Cerebellar cortex (tissue), 1 donor: Measurements from ENCODE around the gene FRMPD1.
"Not testable (repeated sequence)": the region's sequence is repeated elsewhere in the genome, so short reads cannot be mapped to it uniquely, and the experiment has no call there.

Source experiments
- DNase-seq: peaks from one replicate; pipeline ENCODE4 v3.0.0-alpha.2; 2015; ENCODE audit warnings: low spot score

Gene FRMPD1, protein sequence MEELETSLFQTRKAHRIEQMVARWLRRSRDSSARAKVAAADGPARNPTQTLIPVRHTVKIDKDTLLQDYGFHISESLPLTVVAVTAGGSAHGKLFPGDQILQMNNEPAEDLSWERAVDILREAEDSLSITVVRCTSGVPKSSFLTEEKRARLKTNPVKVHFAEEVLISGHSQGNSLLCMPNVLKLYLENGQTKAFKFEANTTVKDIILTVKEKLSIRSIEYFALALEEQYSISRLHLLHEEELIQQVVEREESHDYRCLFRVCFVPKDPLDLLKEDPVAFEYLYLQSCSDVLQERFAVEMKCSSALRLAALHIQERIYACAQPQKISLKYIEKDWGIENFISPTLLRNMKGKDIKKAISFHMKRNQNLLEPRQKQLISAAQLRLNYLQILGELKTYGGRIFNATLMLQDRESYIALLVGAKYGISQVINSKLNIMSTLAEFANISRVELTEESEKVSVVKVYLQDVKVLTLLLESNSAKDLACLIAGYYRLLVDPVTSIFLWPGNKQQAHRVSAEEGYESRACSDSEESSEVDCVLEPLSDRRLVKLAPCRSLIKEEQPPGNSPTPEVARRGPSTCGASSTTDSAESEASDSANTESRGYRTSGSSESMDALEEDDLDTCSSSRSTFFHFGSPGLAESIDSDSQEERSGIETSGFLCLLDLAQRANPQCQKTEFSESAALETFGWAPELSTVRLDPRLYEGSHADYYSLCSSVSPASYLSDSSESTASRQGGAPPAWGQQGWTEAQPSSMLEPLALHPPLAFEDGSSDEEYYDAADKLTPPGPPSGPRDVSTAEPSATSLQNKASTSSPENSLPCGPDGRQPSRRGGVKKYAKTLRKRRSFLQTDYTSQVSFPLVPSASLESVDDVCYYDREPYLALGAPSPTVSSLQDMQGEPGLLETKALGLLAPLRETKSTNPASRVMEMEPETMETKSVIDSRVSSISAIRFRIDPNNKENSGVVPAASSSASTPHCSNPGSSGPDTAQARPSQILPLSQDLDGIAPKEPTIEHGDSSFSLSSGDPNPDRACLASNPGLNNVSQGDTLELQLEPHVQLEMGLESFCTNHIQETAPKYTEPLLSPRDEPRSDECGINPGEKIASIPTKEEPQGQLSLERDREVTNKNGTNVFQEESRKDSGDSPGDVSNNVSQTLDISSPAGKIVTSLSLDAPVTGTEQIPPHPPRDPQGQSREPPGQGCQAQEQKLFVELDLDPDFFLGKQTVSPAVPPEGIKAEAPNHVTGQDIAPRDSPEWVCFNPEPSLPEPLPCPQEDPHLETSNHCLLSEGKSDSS (N-terminal part only)

DNA sequence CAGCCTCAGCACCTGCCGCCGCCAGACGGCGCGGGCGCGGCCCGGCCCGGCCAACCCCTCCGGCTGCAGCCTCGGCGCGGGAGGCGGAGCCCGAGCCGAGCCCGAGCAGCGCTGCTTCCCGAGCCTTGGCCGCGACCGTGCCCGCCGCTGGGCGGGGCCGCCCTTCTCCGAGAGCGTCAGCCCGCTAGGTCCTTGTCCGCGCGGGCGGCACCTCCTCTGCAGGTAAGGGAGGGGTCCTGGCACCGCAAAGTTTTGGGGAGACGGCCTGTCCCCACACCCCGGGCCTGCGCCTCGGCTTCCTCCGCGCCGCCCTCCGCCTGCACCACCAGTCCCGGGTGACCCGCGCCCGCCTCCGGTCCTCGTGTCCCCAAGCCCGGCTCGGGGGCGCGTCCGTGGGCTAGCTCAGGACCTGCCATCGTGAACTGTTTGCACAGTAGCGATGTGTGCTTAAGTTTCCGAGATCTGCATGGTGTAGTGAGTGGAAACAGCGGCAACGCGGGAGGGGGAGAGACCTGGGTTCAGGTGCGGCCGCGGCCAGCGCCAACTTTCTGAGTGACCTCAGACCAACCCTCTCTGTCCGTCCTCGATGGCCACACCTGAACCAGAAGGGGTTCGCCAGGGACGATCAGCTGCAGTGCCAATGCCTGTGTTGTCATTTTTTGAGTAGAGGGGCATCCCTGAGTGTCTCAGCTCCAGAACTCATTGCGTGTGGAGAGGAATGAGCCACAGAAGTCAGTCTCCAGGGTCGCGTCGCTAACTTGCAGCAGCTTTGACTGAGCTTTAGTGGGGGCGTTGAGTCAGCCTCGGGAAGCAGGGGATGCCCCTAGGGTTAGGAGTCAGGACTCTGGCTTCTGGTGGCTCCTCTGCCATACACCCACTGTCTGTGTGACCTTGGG, at the start of gene FRMPD1:
FRMPD1 (plus strand) TSS at position 82 of the 896 bp plus-strand sequence. CDS start 41,688 bp downstream, outside the sequence.
- peak; percentile 1 for DNase-seq

DNA sequence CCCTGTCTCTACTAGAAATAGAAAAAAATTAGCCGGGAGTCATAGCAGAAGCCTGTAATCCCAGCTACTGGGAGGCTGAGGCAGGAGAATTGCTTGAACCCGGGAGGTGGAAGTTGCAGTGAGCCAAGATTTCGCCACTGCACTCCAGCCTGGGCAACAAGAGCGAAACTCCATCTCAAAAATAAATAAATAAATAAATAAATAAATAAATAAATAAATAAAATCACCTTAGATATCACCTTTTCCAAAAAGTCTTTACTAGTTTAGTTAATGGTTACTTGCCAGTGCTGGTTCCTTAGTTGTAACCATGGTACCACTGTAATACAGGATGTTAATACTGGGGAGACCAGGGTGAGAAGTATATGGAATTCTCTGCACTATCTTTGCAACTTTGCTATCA, 48.7 kb upstream of the FRMPD1 start:
- DNase-seq = not testable (repeated sequence)

DNA sequence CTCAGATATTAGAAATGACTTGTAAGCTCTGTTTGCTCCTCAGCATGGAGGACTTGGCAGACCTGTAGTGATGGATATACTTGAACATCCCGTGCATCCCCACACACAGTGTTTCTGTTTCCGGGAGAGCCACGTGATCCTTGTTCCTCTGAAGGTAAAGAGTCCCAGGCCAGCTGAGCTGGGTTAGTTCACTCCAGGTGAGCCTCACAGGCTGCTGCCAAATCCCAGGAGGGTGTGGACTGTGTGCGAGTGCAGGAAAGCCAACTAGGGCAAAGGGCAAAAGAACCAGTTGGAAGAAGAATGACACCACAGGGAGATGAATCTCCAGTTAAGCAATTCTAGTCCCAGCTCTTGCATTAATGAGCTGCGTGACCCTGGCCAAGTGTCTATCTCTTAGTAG, 47.9 kb upstream of the FRMPD1 start:
- DNase-seq = no peak

DNA sequence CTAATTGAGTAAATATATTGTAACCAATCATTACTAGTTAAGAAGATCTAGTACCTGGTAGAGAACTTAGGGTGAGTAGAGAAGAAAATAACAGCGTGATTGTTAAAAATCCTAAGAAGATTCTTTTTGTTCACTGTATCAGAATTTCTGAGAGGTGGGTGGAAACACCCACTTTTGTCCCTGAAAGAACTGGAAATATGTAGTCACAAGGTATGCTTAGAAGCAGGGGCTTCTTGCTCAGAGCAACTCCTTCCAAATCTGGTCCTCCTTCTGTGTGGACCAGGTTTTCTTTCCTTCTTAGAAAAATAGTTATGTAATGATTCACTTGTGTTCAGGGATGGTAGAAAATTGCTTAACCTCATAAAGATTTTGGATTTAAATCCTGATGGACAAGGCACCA, 46.5 kb upstream of the FRMPD1 start:
- DNase-seq = no peak

DNA sequence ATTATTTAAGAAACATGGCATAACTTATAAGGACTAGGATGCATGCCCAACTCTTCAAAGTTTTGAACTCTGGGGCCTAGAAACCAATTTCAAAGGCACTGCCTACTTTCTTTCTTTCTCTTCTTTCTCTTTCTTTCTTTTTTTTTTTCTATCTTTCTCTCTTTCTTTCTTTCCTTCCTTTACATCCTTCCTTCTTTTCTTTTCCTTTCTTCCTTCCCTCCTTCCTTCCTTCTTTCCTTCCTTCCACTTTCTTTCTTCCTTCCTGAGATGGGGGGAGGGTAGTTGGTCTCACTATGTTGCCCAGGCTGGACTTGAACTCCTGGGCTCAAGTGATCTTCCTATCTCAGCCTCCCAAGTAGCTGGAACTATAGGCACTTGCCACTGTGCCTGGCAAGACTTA, 42.5 kb upstream of the FRMPD1 start:
- DNase-seq = no peak

DNA sequence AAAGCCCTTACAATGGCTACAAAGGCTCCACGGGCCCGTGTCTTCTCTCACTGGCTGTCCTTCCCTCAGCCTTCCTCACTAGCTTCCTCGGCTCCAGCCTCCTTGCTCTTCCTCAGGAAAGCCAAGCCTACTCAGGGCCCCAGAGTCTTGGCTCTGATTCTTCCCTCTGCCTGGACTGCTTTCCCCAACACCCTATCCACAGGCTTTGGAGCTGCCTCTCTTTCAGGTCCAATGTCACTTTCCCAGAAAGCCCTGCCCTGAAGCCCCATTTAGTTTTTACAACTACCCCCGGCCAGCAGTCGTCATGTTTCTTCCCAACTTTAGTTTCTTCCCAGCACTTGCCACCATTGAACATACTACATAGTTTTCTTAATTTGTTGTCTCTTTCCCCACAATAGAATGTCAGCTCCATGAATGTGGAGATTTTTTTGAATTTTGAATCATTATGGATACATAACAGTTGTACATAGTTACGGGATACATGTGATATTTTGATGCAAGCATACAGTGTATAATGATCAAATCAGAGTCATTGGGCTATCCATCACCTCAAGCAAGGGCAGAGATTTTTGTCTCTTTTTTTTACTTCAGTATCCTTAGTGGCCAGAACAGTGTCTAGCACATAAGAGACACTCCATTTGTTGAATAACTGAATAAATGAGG, 40.9 kb upstream of the FRMPD1 start:
- no peak for DNase-seq

DNA sequence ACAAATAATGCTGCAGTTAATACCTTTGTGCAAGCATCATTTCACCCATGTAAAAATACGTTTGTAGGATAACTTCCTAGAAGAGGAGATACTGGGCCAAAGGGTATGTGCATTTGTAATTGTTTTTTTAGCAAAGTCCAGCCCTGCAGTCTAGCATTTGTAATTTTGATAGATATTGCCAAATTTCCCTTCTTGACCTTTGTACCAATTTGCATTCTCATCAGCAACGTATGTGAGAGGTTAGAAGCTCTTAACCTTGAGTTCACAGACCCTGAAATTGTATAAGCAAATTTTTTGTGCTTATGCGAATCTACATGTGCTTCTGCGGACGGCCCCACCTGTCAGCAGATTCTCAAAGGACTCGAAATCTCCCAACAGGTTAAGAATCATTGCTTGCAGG, 39.7 kb upstream of the FRMPD1 start:
- DNase-seq = no peak

DNA sequence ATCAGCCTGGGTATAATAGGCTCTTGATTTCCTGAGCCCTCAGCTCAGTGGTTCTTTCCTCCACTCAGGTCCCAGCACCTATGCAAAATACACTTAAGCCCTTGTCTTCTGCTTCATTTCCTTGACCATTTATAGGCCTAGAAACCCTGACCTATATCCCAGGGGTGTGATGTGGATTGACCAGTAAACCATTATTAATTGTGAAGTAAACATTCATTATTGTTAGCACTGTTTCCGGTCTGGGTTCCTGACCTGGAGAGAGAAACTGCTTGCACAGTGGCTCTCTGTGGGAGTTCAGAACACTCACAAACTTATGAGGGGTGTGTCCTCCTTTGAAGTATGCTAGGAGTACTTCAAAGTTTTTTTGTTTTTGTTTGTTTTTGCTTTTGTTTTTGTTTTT, 38.8 kb upstream of the FRMPD1 start:
- DNase-seq = no peak

DNA sequence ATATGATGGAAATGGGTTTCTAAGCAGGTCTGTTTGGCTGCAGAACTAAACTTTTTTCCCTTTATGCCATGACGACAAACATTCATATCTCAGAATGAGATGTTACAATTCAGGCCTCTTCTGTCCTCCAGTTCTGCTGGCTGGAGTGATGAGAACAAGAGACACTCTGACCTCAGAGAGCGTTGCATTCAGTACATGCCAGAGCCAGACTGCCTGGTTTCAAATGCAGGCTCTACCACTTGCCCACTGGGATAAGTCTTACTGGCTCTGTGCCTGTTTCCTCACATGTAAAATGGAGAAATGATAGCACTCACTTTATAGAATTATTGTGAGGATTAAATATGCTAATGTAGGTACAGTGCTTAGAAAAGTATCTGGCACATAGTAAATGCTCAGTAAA, 33.6 kb upstream of the FRMPD1 start:
- DNase-seq = no peak

DNA sequence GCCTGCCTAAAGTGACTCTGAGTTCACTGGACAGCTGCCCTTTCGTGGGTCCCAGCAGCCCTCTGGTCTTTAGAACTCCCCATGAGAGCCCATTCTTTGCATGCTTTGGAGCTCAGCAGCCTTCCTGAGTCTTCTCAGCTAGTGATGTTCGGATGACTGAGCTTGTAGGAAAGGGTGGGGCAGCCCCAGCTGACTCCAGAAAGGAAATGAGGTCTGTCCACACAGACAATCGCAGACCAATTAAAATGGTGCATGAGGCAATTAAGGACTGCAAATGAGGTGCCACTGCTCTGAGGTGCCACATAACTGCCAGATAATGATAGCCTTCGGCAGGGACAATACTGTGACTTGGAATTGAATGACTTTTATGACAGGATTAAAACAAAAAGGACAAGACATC, 32.9 kb upstream of the FRMPD1 start:
- DNase-seq = no peak

DNA sequence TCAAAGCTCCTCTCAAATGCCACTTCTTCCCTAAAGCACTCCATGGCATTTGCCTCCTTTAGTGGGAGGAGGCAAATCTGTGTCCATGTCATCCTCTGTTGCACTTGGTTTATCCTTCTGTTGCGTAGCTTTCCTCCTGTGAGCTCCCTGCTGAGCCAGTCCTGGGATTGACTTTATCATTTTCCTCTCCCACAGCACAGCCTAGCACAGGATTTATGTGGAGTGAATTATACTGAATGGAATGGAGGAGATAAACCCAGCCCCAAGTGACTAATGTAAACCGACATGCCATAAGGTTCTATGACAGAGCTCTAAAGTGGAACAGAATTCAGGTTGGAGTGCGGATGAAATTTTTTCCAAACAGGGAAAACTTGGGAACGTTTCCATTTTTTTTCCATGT, 31.9 kb upstream of the FRMPD1 start:
- DNase-seq = no peak

DNA sequence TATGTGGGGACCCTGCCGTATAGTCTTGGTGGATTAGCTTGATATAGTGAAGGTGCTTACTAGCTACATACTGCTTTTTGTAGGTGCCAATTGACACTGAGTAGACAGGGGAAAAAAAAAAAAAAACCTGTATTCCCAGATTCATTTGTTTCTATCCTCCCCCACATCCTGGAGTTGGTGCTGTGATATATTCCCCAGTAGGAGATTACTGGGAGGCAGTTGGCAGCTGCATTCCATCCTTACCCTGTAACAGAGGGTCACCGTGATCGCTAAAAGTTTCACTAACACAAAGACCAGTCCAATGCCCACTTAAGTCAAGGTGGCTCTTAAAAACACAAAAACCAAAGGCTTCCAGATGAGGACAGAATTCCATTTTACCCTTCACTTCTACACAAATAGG, 30.9 kb upstream of the FRMPD1 start:
- no peak for DNase-seq

DNA sequence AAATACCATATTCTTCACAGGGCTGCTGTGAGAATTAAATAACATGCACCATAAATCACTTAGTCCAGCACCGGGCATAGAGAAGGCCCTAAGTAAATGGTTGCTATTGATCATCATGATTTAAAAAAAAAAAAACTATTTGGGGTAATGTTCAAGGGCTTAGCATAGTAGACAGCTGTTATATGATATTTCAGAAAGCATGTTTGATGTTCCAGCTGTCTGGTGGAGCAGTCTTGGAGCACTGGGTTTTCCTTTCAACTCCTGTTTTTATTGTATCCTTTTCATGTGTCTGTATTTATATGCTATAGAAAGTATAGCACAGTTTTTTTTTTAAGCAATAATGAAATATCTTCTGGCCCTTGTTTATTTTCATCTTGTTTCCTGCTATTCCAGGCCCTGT, 30.4 kb upstream of the FRMPD1 start:
- no peak for DNase-seq

DNA sequence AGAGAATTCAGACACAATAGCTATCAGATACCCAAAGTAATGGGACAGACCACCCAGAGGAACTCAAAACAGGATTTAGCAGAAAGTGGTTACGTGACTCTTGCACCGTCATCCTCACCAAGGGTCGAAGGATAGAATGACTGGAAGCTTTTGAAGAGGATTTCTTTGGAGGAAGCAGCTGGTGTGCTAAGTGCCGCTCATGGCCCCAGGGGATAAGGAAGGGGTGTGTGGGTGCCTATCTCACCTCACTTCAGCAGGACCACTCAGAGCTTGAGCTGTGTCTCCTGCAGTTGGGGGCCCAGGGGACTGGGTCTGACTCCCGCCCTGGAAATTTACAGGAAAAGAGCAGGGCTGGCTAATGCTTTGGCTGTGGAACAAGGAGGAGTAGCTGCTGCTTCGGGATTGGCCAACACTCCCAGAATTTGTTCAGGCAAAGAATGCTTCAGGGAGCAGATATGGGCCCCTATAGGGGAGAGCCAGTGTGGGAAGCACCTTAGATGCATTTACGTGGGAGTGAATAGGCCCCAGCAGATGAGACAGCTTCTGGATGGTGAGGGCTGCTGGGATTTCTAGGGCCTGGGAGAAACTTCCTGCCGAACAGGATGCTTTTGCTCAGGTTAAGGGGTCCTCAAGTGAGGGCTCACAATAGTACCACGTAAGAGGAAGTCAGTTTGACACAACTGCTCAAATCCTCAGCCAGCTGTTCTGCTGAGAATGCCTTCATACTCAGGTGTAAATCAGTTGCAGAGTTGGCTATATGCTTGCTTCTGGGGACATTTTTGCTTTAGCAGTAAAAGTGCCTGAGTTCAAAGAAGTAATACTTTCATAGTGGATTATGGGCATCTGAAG, 29.3 kb upstream of the FRMPD1 start:
- DNase-seq = no peak

DNA sequence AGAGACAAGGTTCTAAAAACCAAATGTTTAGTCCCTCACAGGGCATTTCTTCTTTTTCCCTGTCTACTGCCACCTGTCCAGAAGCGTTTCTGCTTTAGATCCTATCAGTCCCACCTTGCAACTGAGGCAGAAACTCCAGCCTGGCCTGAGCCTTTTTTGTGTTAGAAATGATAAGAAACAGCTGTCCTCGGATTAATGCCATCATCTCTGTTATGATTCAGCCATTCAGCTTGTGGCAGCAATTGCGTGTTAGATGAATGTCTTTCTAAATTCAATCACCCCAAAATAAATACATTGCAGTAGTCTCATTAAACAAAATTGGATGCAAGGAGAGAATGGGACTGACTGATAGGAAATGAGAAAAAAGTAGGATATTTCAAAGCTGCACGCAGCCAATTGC, 28.3 kb upstream of the FRMPD1 start:
- no peak for DNase-seq

DNA sequence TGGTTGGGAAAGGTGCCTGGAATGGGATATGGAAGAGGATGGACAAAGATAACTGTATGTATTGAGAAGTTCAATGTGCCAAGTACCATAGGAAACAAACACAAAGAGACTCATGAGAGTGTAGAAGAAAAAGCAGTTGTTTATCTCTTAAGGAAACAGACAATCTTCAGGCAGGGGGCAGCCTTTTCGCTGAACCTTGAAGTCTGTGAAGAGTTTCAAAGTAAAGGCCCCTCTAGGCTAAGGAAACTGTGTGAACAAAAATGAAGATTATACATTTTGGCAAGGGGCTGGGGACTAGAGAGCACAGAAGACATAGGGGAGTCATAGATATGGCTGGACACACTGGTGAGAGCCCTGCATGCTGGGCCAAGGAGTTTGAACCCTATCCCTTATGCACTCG, 27.5 kb upstream of the FRMPD1 start:
- DNase-seq = no peak

DNA sequence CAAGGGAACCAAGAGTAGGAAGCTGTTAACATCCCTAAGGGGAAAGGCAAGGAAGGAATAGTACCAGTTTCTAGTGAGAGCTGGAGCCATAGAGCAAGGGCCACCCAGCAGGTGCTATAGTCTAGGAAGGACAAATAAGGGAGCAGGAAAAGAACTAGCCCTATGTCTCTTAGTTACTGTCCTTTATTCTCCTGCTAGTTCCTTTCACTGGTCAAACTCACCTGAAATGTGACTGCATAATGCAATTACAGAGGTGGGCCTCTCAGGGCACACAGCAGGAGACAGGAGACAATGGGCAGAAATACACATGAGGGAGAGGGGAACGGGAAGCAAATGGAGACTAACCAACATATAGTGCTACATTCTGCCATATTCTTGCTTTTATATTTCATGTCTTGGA, 26.7 kb upstream of the FRMPD1 start:
- DNase-seq = no peak

DNA sequence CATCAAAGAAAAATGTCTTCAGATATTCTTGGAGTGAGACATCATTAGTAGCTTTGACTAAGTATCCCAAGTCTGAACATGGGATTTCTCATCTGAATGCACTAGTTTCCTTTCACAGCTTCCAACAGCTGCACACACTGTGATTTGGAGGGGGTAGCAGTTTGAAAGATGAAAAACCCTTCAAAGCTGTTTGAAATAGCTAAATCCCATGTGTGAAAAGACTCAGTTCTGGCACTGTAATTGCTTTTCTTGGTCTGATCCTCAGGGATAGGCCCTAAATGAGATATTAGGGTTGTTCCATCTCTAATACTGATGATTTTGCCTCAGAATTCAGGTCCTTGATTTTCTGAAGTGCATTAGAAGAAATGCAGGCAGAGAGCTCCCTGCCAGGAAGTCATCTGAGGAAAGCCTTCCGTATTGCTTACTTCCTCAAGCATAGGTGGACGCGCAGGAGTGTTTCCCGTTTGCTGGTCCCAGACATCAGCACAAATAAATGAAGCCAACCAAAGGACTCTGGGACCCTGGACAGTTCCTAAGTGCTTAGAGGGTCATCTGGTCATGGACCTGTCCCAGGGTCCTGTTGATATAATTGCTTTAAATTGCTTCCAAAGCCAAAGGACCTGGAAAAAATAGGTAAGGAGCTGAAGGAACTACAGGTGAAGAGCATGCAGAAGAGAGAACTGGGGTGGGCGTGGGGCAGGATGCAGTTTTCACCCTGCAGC, 25.6 kb upstream of the FRMPD1 start:
- DNase-seq = no peak

DNA sequence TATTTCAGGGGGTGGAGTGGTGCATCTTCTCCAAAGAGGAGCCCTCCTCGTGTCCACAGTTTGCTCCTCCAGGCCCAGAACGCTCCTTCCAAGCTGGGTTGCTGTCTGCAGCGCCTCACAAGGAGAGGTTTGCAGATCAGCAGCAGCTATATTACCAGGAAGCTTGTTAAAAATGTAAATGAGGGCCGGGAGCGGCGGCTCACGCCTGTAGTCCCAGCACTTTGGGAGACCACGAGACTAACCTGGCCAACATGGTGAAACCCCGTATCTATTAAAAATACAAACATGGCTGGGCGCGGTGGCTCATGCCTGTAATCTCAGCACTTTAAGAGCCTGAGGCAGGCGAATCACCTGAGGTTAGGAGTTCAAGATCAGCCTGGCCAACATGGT, 25.0 kb upstream of the FRMPD1 start:
- no peak for DNase-seq
